Measurements from ENCODE around the gene TGFBRAP1.

DNA sequence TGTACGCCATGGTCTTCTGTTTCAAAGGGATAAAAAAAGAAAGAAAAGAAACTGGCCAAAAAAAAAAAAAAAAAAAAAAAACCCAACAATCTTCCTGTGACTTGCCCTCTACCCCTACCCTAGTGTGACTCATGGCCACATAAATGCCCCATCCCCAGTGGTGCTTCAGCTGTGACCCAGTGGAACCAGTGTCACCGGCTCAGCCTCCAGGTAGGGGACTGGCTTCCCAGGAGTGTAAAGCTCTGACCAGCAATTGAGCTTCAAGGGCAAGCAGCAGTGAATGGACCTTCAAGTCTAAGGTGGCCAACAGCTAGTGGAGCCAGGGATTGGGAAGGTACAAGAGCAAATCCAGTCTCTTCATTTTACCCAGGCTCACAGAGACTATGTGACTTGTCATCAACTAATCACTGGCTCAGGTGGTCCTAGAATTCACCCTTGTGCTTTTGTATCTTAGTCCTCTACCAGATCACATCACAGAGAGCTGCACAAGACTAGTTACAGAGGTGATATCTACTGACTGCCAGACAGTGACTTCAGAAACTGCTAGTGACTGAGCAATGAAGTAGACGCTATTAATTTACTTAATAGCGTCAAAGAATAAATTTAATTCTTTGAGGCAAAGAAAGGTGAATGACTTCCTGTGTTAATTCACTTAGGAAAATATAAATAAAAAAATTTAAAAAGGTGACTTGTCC is 1.3 kb upstream of the TGFBRAP1 start:
- TF ChIP-seq POLR2AphosphoS5 (IDR thresholded peaks at IDR 0.05; ENCODE audit: low read depth), result no peak
- TF ChIP-seq, protein P1, sequence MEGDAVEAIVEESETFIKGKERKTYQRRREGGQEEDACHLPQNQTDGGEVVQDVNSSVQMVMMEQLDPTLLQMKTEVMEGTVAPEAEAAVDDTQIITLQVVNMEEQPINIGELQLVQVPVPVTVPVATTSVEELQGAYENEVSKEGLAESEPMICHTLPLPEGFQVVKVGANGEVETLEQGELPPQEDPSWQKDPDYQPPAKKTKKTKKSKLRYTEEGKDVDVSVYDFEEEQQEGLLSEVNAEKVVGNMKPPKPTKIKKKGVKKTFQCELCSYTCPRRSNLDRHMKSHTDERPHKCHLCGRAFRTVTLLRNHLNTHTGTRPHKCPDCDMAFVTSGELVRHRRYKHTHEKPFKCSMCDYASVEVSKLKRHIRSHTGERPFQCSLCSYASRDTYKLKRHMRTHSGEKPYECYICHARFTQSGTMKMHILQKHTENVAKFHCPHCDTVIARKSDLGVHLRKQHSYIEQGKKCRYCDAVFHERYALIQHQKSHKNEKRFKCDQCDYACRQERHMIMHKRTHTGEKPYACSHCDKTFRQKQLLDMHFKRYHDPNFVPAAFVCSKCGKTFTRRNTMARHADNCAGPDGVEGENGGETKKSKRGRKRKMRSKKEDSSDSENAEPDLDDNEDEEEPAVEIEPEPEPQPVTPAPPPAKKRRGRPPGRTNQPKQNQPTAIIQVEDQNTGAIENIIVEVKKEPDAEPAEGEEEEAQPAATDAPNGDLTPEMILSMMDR (IDR thresholded peaks at IDR 0.05; ENCODE audit: insufficient read depth, low read length), result no peak
- no peak for TF ChIP-seq SPI1 (IDR thresholded peaks at IDR 0.05; ENCODE audit: borderline replicate concordance, low read depth)
- TF ChIP-seq, protein P2, sequence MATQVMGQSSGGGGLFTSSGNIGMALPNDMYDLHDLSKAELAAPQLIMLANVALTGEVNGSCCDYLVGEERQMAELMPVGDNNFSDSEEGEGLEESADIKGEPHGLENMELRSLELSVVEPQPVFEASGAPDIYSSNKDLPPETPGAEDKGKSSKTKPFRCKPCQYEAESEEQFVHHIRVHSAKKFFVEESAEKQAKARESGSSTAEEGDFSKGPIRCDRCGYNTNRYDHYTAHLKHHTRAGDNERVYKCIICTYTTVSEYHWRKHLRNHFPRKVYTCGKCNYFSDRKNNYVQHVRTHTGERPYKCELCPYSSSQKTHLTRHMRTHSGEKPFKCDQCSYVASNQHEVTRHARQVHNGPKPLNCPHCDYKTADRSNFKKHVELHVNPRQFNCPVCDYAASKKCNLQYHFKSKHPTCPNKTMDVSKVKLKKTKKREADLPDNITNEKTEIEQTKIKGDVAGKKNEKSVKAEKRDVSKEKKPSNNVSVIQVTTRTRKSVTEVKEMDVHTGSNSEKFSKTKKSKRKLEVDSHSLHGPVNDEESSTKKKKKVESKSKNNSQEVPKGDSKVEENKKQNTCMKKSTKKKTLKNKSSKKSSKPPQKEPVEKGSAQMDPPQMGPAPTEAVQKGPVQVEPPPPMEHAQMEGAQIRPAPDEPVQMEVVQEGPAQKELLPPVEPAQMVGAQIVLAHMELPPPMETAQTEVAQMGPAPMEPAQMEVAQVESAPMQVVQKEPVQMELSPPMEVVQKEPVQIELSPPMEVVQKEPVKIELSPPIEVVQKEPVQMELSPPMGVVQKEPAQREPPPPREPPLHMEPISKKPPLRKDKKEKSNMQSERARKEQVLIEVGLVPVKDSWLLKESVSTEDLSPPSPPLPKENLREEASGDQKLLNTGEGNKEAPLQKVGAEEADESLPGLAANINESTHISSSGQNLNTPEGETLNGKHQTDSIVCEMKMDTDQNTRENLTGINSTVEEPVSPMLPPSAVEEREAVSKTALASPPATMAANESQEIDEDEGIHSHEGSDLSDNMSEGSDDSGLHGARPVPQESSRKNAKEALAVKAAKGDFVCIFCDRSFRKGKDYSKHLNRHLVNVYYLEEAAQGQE (IDR thresholded peaks at IDR 0.05; ENCODE audit: insufficient replicate concordance, low read depth), result no peak
